Loucy (cell line): ENCODE results near the gene PACSIN2.

Experiments
- H2AFZ ChIP-seq: fragments of 200-600 bp; sonication (generic); 2 replicates; pipeline ENCODE4 v1.6.0; 2016; ENCODE audit warnings: antibody characterized with exemption, mild to moderate bottlenecking, low read length, moderate library complexity
- H3F3A ChIP-seq: fragments of 200-600 bp; 2 replicates; pipeline ENCODE4 v1.6.0; 2016; ENCODE audit warnings: antibody characterized with exemption, low read depth, mild to moderate bottlenecking
- H3K27me3 ChIP-seq: fragments of 200-600 bp; sonication (generic); 2 replicates; pipeline ENCODE4 v1.6.1; 2014; ENCODE audit warnings: low read length, mild to moderate bottlenecking; ENCODE audit not compliant: insufficient read depth, poor library complexity, severe bottlenecking
- H3K36me3 ChIP-seq: fragments of 200-600 bp; sonication (generic); 2 replicates; pipeline ENCODE4 v1.6.1; 2016; ENCODE audit warnings: low read length; ENCODE audit not compliant: insufficient read depth
- H3K4me1 ChIP-seq: fragments of 200-600 bp; sonication (generic); 2 replicates; pipeline ENCODE4 v1.5.1; 2014; ENCODE audit warnings: low read length, mild to moderate bottlenecking; ENCODE audit not compliant: insufficient read depth, poor library complexity, severe bottlenecking
- H3K4me2 ChIP-seq: fragments of 200-600 bp; sonication (generic); 2 replicates; pipeline ENCODE4 v1.6.0; 2014; ENCODE audit warnings: antibody characterized with exemption, low read length, low read depth, mild to moderate bottlenecking; ENCODE audit not compliant: poor library complexity, severe bottlenecking
- H3K4me3 ChIP-seq: fragments of 200-600 bp; sonication (generic); 2 replicates; pipeline ENCODE4 v1.5.1; 2014; ENCODE audit warnings: low read length, mild to moderate bottlenecking, mixed read lengths; ENCODE audit not compliant: poor library complexity, severe bottlenecking
- H3K79me2 ChIP-seq: fragments of 200-600 bp; sonication (generic); 2 replicates; pipeline ENCODE4 v1.6.1; 2014; ENCODE audit warnings: low read length; ENCODE audit not compliant: insufficient read depth
- H3K9ac ChIP-seq: fragments of 200-600 bp; sonication (generic); 2 replicates; pipeline ENCODE4 v1.6.0; 2014; ENCODE audit warnings: mild to moderate bottlenecking, low read depth, low read length, moderate library complexity; ENCODE audit not compliant: poor library complexity, severe bottlenecking
- H3K9me2 ChIP-seq: fragments of 200-600 bp; sonication (generic); replicated peaks from 2 replicates; pipeline ENCODE4 v1.6.1; 2016; ENCODE audit warnings: low read depth, low read length, mixed read lengths
- H3K9me3 ChIP-seq: fragments of 200-600 bp; sonication (generic); 2 replicates; pipeline ENCODE4 v1.6.1; 2014; ENCODE audit warnings: mild to moderate bottlenecking, antibody characterized with exemption, low read length, low read depth; ENCODE audit not compliant: insufficient read depth
- H4K20me1 ChIP-seq: fragments of 200-600 bp; sonication (generic); 2 replicates; pipeline ENCODE4 v1.6.0; 2014; ENCODE audit warnings: antibody characterized with exemption, low read length, mild to moderate bottlenecking; ENCODE audit not compliant: insufficient read depth, poor library complexity, severe bottlenecking
- EZH2phosphoT487 ChIP-seq: fragments of 200-600 bp; IDR thresholded peaks from 2 replicates; pipeline ENCODE4 v1.6.1; 2018; ENCODE audit warnings: antibody characterized with exemption, mild to moderate bottlenecking, moderate library complexity, borderline replicate concordance
- TF ChIP-seq, protein P1 (sequence below): fragments of 200-600 bp; sonication (generic); conservative IDR thresholded peaks from 2 replicates; pipeline ENCODE4 v1.5.1; 2014; ENCODE audit warnings: mild to moderate bottlenecking, antibody characterized with exemption, low read length

PACSIN2 gene

DNA sequence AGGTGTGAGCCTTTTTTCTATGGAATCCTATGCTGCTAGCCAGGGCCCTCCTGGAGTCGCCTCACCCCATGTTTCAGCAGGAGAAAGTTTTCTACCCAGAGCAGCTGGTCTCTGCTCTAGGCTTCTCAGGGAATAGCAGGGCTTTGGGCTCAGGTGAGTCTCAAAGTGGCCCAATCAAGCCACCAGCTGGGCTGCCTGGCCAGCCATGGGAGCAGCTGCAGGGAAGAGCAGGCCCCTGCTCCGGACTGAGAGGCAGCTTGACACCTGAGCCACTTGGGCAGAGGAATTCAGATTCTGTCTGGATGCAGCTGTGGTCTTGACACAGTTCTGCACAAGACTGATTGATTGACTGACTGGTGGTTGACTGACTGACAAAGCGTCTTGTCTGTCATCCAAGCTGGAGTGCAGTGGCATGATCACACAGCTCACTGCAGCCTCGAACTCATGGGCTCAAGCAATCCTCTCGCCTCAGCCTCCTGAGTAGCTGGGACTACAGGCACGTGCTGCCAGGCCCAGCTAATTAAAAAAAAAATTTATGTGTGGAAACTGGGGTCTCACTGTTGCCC, 100.4 kb downstream of the PACSIN2 start:
- no peak overlapping the region for H2AFZ ChIP-seq
- peaks cover 75% of the 10 kb centered on the region for H3K79me2 ChIP-seq
- no peak for TF ChIP-seq EZH2phosphoT487
- TF ChIP-seq, protein P1, sequence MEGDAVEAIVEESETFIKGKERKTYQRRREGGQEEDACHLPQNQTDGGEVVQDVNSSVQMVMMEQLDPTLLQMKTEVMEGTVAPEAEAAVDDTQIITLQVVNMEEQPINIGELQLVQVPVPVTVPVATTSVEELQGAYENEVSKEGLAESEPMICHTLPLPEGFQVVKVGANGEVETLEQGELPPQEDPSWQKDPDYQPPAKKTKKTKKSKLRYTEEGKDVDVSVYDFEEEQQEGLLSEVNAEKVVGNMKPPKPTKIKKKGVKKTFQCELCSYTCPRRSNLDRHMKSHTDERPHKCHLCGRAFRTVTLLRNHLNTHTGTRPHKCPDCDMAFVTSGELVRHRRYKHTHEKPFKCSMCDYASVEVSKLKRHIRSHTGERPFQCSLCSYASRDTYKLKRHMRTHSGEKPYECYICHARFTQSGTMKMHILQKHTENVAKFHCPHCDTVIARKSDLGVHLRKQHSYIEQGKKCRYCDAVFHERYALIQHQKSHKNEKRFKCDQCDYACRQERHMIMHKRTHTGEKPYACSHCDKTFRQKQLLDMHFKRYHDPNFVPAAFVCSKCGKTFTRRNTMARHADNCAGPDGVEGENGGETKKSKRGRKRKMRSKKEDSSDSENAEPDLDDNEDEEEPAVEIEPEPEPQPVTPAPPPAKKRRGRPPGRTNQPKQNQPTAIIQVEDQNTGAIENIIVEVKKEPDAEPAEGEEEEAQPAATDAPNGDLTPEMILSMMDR, result no peak
- no peaks in the 10 kb centered on the region for H3K9me3 ChIP-seq
- no peaks in the 10 kb centered on the region for H3K27me3 ChIP-seq
- H3K4me2 ChIP-seq, result no peak overlapping the region
- no peak overlapping the region for H3K9ac ChIP-seq
- H3K4me1 ChIP-seq, result peaks cover 15% of the 10 kb centered on the region
- no peaks in the 10 kb centered on the region for H3K9me2 ChIP-seq
- peaks cover 17% of the 10 kb centered on the region; the same call in 1 of the 2 replicates for H3K36me3 ChIP-seq
- H3F3A ChIP-seq, result no peaks in the 10 kb centered on the region
- H4K20me1 ChIP-seq, result peaks cover 29% of the 10 kb centered on the region
- H3K4me3 ChIP-seq, result no peak overlapping the region

DNA sequence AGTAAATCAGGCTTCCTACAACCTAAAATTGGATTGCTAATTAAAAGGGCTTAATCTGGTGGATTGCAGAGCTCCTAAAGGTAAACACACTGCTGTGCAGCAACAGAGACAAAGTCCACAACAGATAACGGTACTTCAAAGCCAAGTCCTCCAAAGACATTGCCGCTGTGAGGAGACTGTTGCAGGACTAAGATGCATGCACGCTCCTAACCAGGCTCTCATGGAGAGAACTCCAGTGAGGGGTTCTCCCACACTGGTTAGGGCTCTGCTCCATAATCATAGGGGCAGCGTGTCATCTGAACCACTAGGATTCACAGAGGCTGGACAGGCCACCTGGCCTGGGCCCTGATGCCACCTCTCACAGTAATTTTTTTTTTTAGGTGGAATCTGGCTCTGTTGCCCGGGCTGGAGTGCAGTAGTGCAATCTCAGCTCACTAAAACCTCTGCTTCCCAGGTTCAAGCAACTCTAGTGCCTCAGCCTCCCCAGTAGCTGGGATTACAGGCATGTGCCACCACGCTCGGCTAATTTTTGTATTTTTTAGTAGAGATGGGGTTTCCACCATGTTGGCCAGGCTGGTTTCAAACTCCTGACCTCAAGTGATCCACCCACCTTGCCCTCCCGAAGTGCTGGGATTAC, 101.0 kb downstream of the PACSIN2 start:
- H3K9ac ChIP-seq, result no peak overlapping the region
- H3K9me2 ChIP-seq, result no peaks in the 10 kb centered on the region
- no peak overlapping the region for H2AFZ ChIP-seq
- peaks cover 71% of the 10 kb centered on the region for H3K79me2 ChIP-seq
- H3K36me3 ChIP-seq, result peaks cover 23% of the 10 kb centered on the region; the same call in 1 of the 2 replicates
- no peaks in the 10 kb centered on the region for H3K27me3 ChIP-seq
- H3K4me3 ChIP-seq, result no peak overlapping the region
- TF ChIP-seq EZH2phosphoT487, result no peak
- TF ChIP-seq, protein P1, result no peak
- H3K9me3 ChIP-seq, result no peaks in the 10 kb centered on the region
- no peak overlapping the region for H3K4me2 ChIP-seq
- H4K20me1 ChIP-seq, result peaks cover 26% of the 10 kb centered on the region
- H3K4me1 ChIP-seq, result peaks cover 12% of the 10 kb centered on the region
- H3F3A ChIP-seq, result no peaks in the 10 kb centered on the region

DNA sequence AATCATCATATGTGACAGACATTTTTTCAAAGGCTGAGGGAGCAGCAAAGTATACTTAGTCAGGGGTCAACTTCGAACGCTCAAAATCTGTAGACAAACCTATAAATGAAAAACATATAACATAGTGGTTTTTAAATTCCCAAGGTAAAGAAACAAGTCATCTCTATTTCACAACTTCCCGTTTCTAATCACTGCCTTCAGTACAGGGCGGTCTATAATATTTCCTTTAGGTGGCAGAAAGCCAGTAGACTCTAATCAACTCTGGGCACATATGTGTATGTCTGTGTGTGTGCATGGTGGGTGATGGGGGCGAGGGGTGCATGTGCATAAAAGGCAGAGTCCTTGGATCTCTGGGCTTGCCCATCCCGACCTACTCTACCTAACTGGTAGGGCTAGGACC, 102.9 kb downstream of the PACSIN2 start:
- Histone ChIP-seq H3K9me2 (no peaks in the 10 kb centered on the region), H3F3A (no peaks in the 10 kb centered on the region), H4K20me1 (peaks cover 12% of the 10 kb centered on the region), H3K9me3 (no peaks in the 10 kb centered on the region), H3K4me1 (no peaks in the 10 kb centered on the region), H3K4me2 (no peak overlapping the region), H3K4me3 (no peak overlapping the region), H3K9ac (no peak overlapping the region), H3K79me2 (peaks cover 52% of the 10 kb centered on the region), H3K27me3 (no peaks in the 10 kb centered on the region), H3K36me3 (peaks cover 41% of the 10 kb centered on the region; the same call in 1 of the 2 replicates), H2AFZ (no peak overlapping the region)
- TF ChIP-seq, protein P1, result no peak
- no peak for TF ChIP-seq EZH2phosphoT487
